HFF-Myc (cell line): Measurements from ENCODE around the gene ZBED4.

Source experiments
- DNase-seq: peaks from one replicate; pipeline ENCODE4 v3.0.0-alpha.2; 2011; ENCODE audit warnings: low read depth; ENCODE audit errors: extremely low read depth
- H3K4me3 ChIP-seq: replicated peaks from 2 replicates; pipeline ENCODE4 v1.5.1; 2011; ENCODE audit warnings: low read depth, mild to moderate bottlenecking, control low read depth, low read length
- CTCF ChIP-seq: IDR thresholded peaks from 2 replicates; pipeline ENCODE4 v1.5.1; 2012; ENCODE audit warnings: mild to moderate bottlenecking, low read depth, low read length, control low read depth; ENCODE audit errors: missing control alignments

The ZBED4 gene

GRCh38 chr22:49856343-49856742 lies 2.7 kb downstream of the ZBED4 start:
- no peak for DNase-seq
- H3K4me3 ChIP-seq, result peak overlapping the region; percentile 95
- no peak for TF ChIP-seq CTCF

GRCh38 chr22:49856766-49857618 lies 3.3 kb downstream of the ZBED4 start:
- no peak for DNase-seq
- no peak for TF ChIP-seq CTCF
- no peak overlapping the region for H3K4me3 ChIP-seq

- H3K4me3 ChIP-seq, result no peak overlapping the region
- no peak for TF ChIP-seq CTCF
- DNase-seq, result no peak
Observed at GRCh38 chr22:49858827-49859226, 5.2 kb downstream of the ZBED4 start.

GRCh38 chr22:49861642-49862495 lies 8.2 kb downstream of the ZBED4 start:
- no peak overlapping the region for H3K4me3 ChIP-seq
- no peak for TF ChIP-seq CTCF
- DNase-seq, result no peak

- no peak overlapping the region for H3K4me3 ChIP-seq
- no peak for DNase-seq
- no peak for TF ChIP-seq CTCF
Observed at GRCh38 chr22:49862496-49862776, 8.8 kb downstream of the ZBED4 start.

- TF ChIP-seq CTCF, result no peak
- H3K4me3 ChIP-seq, result no peak overlapping the region
- no peak for DNase-seq
Observed at GRCh38 chr22:49863931-49864330, 10.3 kb downstream of the ZBED4 start.
